Putamen (tissue), 1 donor: ENCODE data around the gene NBAS.

Experiments
- DNase-seq: peaks from one replicate; pipeline ENCODE4 v3.0.0-alpha.2; 2016; ENCODE audit warnings: low spot score

The NBAS gene

DNA sequence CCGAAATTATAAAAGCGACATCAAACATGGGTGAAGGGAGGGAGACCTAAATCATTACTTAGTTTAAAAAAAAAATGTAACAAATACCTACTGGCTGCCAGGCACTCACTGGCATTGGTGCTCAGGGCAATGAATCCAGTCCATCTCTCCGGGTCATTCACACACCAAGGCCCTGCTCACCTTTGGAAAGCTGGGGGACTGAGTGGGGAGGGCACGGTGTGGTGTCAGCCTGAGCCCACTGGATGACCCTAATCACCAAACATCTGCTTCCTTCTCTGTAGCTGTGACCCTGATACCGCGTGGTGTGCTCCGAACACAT is 30.2 kb upstream of the NBAS start:
- DNase-seq: no peak

DNA sequence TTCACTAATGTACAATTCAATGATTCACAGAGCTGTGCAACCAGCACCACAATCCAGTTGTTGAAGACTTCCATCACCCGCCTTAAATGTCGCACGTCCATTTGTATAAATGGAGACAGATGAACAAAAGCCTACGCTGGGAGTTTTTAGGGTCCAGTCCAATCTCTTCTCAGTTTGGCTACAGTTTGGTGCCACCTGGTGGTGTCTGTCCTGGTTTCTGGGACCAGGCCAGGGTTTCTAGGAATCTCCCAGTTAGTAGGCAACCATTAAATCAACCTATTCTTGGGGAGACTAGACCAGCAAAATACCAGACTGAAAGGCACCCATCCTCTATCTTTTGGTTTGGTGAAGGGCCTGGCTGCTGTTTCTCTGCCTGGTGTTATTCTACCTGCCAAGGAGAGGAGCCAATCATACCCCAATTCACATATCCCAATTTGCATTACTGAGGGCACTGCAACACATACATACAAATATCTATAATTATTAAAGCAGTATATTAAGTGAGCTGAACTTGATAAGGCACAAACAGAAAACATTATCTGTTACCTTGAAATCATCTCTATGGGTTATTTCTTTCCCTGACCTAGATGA is 27.3 kb upstream of the NBAS start:
- DNase-seq: peak; percentile 15

DNA sequence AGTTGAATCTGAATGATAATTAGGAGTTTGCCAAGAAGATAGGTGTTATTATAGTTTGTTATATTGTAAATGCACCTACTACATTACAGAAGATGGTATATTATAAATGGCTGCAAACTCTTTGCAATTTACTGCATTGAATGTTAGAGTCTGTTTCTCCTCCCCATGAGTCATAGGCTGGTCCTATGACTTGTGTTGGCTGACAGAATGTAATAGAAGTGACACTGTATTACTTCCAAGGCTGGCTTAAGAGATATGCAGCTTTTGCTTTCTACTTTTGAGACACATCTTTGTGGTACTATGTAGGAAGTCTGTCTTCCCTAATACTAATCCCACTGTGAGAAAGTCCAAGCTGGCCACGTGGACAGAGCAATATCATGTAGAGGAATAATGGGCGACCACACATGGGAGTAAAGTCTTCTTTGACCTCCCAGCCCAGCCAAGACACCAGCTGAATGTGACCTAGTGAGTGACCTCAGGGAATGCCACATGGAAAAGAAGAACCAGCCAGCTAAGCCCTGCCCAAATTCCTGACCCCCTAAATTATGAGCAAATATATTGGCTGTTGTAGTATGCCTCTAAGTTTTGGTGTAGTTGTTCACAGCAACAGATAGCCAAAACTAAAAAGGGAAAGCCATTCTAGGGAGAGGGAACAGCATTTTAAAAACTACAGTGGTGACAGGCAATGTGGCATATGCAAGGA is 23.8 kb upstream of the NBAS start:
- DNase-seq: no peak

DNA sequence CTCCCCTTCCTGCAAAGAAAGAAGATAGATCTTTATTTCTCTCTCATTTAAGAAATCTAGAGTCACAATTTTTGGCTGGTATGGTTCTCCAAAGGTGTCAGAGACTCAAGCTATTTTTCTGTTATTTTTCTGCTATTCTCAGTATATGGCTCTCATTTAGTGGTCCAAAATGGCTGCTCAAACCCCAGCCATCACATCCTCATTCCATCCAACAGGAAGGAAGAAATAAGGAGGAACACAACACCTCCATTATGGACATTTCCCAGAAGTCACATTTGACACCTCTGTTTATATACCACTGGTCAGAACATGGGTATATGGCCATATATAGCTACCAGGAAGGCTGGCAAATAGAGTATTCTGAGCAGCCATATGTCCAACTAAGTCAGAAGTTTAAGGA is 23.2 kb upstream of the NBAS start:
- no peak for DNase-seq

DNA sequence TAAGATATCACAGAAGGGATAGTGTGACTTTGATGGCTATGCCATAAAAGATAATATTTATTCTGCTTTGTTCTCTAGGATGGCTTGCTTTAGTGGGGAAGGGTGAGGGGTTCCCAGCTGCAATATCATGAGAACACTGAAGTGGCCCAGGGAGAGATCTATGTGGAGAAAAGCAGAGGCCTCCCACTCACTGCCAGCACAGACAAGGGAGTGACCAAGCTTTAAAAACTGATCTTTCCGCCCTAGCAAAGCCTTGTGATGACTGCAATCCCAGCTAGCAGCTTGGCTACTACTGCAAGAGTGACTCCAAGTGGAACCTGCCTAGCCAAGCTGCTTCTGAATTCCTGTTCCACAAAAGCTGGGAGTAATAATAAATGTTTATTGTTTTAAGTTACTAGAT is 22.7 kb upstream of the NBAS start:
- DNase-seq: no peak

DNA sequence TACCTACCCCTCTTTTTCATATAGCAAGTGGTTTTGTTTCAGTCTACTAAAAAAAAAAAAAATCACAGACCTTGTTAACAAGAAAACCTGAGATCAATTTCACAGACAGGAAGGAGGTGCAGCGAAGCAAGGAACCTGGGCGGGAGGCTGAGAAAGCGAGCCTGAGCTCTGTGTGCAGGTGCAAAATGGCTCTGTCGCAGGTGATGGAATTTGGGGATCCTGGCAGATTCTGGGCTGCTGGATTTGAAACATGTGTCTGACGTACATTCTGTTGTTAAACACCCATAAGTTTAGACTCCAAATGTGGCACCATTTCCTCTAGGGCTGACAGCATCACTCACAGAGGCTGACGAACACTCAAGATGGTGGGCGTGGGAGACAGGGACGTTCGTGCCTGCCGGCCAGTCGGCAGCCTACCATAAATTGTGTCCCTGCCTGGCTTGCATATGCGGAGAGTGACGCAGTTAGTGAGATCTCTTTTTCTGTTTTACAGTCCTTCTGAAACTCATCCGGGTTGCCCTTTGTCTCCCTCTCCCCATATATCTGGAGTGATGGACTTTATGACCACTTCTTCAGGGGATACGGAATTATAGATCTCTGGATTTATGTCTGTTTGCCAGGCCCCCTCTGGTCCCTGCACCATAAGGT is 21.7 kb upstream of the NBAS start:
- DNase-seq: no peak

DNA sequence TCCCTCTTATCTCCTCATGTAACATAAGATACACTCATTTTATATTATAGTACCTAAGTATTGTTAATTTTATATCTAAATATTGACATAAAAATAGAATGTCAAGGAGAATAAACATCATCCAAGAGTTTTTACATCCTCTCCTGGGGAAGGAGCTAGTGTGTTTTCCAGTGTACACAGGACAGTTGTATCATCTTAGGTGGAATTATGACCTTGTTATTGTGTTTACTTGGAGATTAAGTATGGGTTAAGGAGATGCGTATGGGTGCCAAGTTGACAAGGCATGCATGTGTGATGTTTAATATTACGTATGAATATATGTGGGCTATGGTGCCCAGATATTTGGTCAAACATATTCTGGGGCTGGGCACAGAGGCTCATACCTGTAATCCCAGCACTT is 19.3 kb upstream of the NBAS start:
- DNase-seq: no peak

DNA sequence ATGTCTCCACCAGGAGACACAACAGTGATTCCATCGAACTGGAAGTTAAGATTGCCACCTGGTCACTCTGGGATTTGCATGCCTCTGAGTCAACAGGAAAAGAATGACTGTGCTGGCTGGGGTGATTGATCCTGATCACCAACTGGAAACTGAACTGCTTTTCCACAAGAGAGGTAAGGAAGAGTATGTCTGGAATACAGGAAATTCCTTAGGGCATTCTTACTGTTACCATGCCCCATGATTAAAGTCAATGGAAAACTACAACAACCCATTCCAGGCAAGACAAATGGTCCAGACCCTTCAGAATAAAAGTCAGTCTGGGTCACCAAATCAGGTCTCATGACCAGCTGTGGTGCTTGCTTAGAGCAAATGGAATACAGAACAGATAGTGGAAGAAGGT is 18.5 kb upstream of the NBAS start:
- DNase-seq: no peak

DNA sequence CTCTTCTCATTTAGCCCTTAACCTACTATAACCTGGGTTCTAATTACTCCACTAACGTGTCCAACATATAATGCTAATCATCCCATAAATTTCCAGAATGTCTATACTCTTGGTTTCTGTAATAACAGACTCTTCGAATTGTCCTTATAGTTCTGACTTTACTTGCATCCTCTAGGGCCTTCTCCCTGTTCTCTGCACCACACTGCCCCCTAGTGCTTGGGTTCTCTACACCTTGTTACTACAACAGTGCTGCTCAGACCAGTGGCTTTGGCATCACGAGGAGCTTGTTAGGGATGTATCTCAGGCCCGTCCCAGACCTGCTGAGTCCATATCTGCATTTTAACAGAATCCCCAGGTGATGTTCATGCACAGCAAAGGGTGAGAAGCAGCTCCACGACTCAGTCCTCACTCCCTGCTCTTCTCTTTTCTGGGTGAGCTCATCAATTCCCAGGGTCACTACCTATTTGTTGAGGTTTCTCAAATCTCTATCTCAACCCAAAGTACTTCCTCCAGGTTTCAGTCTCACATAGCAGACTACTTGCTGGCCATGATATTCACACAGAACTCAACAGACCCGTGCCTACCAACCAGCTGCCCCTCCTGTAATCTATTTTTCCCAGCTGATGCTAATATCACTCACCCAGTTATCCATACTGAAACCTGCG is 16.1 kb upstream of the NBAS start:
- peak; percentile 72 for DNase-seq

DNA sequence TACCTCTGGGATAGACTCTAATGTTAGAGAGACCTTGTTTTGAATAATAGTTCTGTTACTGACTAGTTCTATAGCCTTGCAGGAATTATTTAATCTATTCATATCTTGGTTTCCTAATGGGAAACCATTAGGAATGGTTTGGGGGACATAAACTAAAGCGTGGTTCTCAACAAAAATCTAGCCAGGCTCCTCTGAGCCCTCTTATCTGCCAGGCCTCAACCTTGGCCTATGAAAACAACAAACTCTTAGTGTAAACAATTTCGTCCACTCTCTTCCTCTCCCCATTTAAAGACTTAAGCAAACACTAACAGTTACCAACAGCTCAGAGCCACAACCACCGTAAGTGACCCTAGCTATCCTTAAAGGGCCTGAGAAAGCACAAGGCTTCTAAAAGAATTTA is 10.6 kb upstream of the NBAS start:
- no peak for DNase-seq

DNA sequence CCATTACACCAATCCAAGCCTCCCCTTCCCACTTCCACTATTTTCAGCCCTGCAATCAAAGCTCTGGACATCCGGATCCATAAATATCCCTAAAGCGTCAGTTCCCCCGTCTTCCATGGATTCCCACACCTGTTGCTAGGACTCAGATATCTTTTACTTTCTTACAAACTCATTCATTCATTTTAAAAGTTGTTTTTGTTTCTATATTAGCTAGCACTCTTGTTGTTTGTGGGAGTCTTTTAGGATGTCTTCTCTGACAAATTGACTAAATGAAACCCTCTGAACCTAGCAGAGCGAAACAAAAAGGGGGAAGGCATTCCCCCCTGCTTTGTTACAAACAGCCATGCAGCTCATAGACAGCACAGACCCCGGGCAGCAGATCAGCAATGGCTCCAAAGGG is 9.0 kb upstream of the NBAS start:
- no peak for DNase-seq

DNA sequence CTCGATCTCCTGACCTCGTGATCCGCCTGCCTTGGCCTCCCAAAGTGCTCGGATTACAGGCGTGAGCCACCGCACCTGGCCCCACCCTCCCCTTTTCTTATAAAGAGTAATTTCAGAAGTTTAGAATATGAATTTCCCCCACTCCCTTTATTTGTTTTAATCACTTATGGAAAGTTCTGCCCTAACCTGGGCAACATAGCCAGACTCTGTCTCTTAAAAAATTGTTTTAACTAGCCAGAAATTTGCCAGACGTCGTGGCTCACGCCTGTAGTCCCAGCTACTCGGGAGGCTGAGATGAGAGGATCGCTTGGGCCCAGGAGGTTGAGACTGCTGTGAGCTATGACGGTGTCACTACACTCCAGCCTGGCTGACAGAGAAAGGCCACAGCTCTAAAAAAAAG is 7.7 kb upstream of the NBAS start:
- DNase-seq: no peak

DNA sequence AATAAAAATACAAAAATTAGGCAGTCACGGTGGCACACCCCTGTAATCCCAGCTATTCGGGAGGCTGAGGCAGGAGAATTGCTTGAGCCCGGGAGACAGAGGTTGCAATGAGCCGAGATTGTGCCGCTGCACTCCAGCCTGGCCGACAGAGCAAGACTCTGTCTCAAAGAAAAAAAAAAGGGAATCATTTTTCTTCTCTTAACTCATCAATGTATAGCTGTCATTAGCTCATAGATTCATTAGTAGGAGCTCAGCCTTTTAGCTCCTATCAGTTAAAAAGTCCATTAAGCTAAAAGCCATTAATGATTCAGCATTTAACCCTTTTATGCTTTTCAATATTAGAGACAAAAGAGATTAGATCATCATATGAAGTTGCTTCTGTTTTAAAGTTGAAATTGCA is 5.8 kb upstream of the NBAS start:
- DNase-seq: no peak

DNA sequence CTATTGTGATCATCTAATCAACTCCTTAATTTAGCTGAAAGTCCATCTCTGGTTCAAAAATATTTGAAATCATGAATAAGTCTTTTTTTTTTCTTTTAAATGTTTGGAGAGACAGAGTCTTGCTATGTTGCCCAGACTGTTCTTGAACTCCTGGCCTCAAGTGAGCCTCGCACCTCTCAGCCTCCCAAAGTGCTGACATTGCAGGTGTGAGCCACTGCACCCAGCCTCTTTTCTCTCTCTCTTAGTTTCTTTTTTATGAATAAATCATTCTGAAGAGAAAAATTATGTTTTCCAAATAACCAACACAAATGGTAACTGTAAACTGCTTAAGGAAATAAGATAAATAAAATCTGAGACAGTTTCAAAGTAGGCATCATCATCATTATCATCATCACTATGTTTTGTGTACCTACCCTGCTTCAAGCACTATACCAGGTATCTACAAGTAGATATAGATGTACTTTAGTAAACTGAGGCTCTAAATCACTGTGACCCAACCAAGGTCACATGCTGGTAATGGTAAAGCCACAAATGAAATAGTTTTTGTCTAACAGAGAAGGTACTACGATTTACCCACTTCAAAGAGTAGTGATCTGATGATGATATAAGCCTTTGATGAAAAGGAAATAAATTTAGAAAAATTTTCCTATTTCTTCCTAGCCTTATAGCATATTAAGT is 5.0 kb upstream of the NBAS start:
- DNase-seq: no peak

DNA sequence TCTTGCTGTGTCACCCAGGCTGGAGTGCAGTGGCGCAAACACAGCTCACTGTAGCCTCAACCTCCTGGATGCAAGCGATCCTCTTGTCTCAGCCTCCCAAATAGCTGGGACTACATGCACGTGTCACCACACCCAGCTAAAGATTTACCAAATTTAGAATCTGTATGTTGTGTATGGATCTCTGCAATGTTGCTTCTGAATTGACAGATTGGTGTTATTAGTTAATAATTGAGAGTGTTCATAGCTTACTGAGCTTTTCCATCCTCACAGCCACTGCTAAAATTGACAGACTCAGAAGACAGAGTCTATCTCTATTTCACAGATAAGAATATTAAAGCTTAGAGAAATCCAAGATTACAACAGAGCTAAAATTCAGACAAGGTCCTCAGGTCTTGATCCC is 4.3 kb upstream of the NBAS start:
- DNase-seq: no peak

DNA sequence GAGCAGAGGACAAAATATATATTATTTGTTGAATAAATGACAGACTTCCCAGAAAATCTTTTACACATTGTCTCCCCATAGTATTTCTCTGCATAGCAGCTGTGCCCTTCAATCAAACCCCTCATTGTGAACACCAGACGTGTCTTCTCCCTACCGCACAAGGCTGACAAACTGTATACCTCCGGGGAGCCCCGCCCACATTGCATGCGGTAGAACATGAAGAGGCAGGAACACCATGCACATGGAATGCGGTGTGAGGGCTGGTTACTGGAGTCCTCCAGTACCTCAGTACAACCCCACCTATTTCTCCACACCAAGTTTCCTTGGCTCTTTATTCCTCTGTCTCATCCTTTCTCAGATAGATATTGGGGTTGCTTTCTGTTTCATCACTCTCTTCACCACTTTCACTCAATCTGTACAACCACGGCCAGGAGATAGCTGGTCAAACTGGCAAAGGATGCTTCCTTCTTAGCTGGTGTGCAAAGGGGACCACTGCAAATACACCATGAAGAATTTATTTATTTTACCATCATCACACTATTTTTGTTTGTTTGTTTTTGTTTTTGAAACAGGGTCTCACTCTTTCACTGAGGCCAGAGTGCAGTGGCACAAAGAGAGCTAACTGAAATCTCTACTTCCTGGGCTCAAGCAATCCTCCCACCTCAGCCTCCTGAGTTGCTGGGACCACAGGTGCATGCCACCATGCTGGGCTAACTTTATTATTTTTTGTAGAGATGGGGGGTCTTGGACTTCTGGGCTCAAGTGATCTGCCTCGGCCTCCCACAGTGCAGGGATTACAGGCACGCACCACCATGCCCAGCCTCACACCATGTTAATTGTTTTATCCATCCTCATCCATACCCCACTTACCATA is 2.3 kb upstream of the NBAS start:
- no peak for DNase-seq

DNA sequence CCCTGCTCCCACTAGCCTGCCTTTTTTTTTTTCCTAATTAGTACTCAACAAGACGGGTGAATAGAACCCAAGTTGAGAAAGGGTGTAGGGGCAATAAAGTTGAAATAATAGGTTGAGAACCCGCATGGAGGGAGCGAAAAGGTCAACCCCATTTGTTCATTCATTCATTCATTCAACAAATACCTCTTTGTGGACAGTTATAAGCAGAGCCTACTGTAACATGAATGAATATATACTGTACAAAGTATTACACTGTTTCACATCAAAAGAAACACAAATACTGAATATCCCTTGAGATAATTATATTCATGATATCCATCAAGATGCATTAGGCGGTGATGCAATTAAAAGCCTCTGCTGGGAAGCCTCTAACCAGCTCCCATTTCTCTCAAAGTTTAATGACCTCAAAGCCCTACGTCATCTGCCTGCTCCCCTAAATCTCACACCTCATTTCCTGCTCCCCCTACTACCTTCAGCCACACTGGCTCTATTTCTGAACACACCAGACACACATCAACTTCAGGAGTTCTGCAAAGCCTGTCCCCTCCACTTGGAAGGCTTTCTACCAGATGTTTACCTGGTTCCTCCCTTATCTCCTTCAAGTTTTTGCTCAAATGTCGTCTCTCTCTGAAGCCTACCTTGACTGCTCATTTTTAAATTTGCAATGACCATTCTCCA is 1.4 kb upstream of the NBAS start:
- DNase-seq: no peak

DNA sequence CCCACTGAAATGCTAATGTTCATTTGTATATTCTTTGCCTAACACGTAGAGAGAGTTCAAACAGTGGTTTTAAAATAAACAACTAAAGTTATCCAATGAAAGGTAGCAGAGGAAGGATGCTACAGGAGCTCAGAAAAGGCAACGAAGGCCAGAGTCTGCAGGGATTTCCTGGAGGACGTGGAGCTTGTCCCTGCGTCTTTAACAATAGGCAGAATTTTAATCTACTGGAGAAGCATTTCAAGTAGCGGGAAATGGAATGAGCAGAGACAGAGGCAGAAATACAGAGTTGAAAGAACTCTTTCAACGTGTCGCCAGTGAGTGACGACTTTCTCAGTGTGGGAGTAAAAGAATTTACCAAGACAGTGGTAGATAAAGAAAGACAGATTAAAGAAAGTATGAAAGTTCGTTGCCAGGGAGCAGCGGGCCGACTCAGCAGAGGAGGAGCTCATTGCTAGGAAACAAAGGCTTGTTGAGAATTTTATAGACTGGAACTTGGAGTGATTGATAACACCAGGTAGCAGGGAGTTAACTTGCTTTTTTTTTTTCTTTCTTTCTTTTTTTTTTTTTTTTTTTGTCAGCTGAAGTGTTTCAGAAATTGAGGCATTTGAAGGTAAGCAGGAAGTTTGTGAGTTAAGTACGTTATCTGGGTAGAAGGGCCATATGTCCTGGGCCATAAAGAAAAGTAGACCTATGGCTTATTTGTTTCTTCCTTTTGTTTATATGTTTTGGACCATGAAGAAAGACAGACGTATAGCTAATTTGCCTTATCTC is 625 bp upstream of the NBAS start:
- DNase-seq: peak; percentile 69

DNA sequence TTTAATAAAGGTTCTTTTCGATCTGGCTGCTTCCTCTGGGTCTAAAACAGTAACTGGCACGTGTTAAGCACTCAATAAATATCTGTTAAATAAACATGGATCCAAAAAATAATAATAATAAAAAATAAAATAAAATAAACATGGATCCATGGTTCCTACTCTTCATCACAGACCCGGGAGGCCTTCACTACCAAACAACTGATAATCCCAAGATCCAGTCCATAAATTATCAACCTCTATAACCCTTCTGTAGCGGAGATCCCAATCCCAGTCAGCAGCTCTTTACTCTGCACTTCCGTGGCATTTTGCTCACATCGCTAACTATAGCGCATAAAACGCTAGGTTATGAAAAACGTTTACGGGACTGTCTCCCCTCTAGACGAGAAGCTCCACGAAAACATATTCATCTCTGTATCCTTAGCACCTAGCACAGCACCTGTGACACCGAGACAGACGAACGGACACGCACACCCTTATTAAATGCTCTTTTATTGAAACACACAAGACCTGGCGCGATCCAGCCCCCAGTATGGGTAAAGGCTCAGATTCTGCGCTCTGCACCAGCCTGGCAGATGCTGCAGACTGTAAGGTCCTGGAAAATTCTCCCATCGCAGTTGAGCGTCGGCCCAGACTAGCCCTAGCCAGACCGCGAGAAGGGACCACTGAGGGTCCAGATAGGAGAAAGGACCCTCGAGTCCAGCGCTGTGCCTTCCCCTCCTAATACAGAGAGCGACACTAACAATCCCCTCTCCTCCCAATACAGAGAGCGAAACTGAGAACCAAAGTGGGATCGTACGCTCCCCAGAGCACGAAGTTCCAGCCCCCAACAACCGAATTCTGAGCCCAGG is 770 bp downstream of the NBAS start:
- peak; percentile 16 for DNase-seq
